A549 (cell line): ENCODE measurements around the gene GLIPR2. TPM values are rescaled to one million over a fixed set of nuclear protein-coding genes. Genes with fewer than 3 reads are reported as not detected.

Experiments
- ATAC-seq, 2 experiments: fragments of 200-7000 bp in 1 of 2; fragments of >200 bp in 1 of 2; cut with Nextera tagmentation in 1 of 2; cut with Tn5 transposase in 1 of 2; 3 replicates each; pipeline versions ENCODE4 v1.8.0 to v1.9.1; 2018 to 2020; ENCODE audit warnings: mild to moderate bottlenecking in 1 of 2, moderate library complexity in 1 of 2
- CTCF ChIA-PET: fragments of 300-600 bp; sonication (Branson Sonifier 250); formaldehyde crosslinking; extraction: SDS; loops from one replicate; lab custom pipeline; 2021; ENCODE audit warnings: antibody characterized with exemption, inconsistent platforms; lab: Yijun Ruan, JAX
- POLR2A ChIA-PET: fragments of 350-600 bp; formaldehyde crosslinking; extraction: SDS; loops from one replicate; lab custom pipeline; 2021; ENCODE audit warnings: antibody characterized with exemption, inconsistent platforms; lab: Yijun Ruan, JAX
- DNase-seq, 2 experiments: peaks; one replicate each; pipeline versions ENCODE4 v3.0.0 to v3.0.0-alpha.2; 2011 to 2016; ENCODE audit warnings: low read depth in 1 of 2, low spot score in 1 of 2
- FAIRE-seq: peaks from 2 replicates; lab custom pipeline; 2011; peaks lifted over from hg19 to GRCh38; lab: Jason Lieb, UNC
- H3K27ac ChIP-seq, 2 experiments: fragments of >200 bp; sonication (Bioruptor Twin); formaldehyde crosslinking; 3 replicates each; pipeline ENCODE4 v1.5.1; 2016 to 2017
- H3K4me1 ChIP-seq: fragments of >200 bp; sonication (Bioruptor Twin); formaldehyde crosslinking; 3 replicates; pipeline ENCODE4 v1.6.1; 2016
- H3K4me2 ChIP-seq: fragments of >200 bp; sonication (Bioruptor Twin); formaldehyde crosslinking; 3 replicates; pipeline ENCODE4 v1.6.1; 2016
- H3K4me3 ChIP-seq: fragments of >200 bp; sonication (Bioruptor Twin); formaldehyde crosslinking; 3 replicates; pipeline ENCODE4 v1.5.1; 2016
- H3K9me3 ChIP-seq: fragments of >200 bp; sonication (Bioruptor Twin); formaldehyde crosslinking; 3 replicates; pipeline ENCODE4 v1.6.1; 2016
- CBX8 ChIP-seq: fragments of 200-600 bp; sonication (generic); IDR thresholded peaks from 2 replicates; pipeline ENCODE4 v1.6.1; 2016
- CTCF ChIP-seq: fragments of >200 bp; sonication (Bioruptor Twin); formaldehyde crosslinking; IDR thresholded peaks from 3 replicates; pipeline ENCODE4 v1.5.1; 2016
- EHMT2 ChIP-seq: fragments of 200-600 bp; sonication (generic); IDR thresholded peaks from 2 replicates; pipeline ENCODE4 v1.6.1; 2016; ENCODE audit warnings: antibody characterized with exemption, low read depth, mild to moderate bottlenecking, moderate library complexity
- ELK1 ChIP-seq: fragments of 150-350 bp; IDR thresholded peaks from 2 replicates; pipeline ENCODE4 v1.6.1; 2014; ENCODE audit warnings: low read depth, mild to moderate bottlenecking, low read length
- ESRRA ChIP-seq: fragments of 150-350 bp; IDR thresholded peaks from 2 replicates; pipeline ENCODE4 v1.6.1; 2014; ENCODE audit warnings: mild to moderate bottlenecking, low read length, borderline replicate concordance
- HEYL ChIP-seq: fragments of 250-450 bp; sonication (Bioruptor Pico); IDR thresholded peaks from 2 replicates; pipeline ENCODE4 v1.8.0; 2021; ENCODE audit warnings: mild to moderate bottlenecking, moderate library complexity
- JUN ChIP-seq, 2 experiments: fragments of >200 bp; sonication (Bioruptor Twin); formaldehyde crosslinking; IDR thresholded peaks; 2 replicates in 1 of 2; 3 replicates in 1 of 2; pipeline ENCODE4 v1.6.1; 2016 to 2017
- JUNB ChIP-seq: fragments of >200 bp; sonication (Bioruptor Twin); formaldehyde crosslinking; IDR thresholded peaks from 2 replicates; pipeline ENCODE4 v1.6.1; 2016
- KDM5A ChIP-seq: fragments of 200-600 bp; sonication (generic); IDR thresholded peaks from 2 replicates; pipeline ENCODE4 v1.6.1; 2016; ENCODE audit warnings: antibody characterized with exemption, mild to moderate bottlenecking
- MAFK ChIP-seq: fragments of 450-650 bp; IDR thresholded peaks from 2 replicates; pipeline ENCODE4 v1.6.1; 2014; ENCODE audit not compliant: partially characterized antibody
- NR3C1 ChIP-seq: fragments of >200 bp; sonication (Bioruptor Twin); formaldehyde crosslinking; IDR thresholded peaks from 3 replicates; pipeline ENCODE4 v1.6.1; 2017
- PHF8 ChIP-seq: fragments of 200-600 bp; sonication (generic); IDR thresholded peaks from 2 replicates; pipeline ENCODE4 v1.6.1; 2016; ENCODE audit warnings: low read depth, mild to moderate bottlenecking, antibody characterized with exemption, moderate library complexity, borderline replicate concordance
- POLR2A ChIP-seq: IDR thresholded peaks from 2 replicates; pipeline ENCODE4 v1.6.1; 2012; ENCODE audit warnings: mild to moderate bottlenecking, low read length
- POLR2AphosphoS2 ChIP-seq: conservative IDR thresholded peaks from 2 replicates; pipeline ENCODE4 v1.6.1; 2012; ENCODE audit warnings: low read length, improper control_type of control experiment, inconsistent platforms
- RCOR1 ChIP-seq: fragments of 150-350 bp; IDR thresholded peaks from 2 replicates; pipeline ENCODE4 v1.6.1; 2014; ENCODE audit warnings: antibody characterized with exemption, low read length, low read depth
- RNF2 ChIP-seq: fragments of 200-600 bp; sonication (generic); IDR thresholded peaks from 2 replicates; pipeline ENCODE4 v1.6.1; 2016; ENCODE audit warnings: low read depth, mild to moderate bottlenecking, antibody characterized with exemption, moderate library complexity, borderline replicate concordance
- SMC3 ChIP-seq: fragments of >200 bp; sonication (Bioruptor Twin); formaldehyde crosslinking; IDR thresholded peaks from 3 replicates; pipeline ENCODE4 v1.6.1; 2018; ENCODE audit warnings: inconsistent platforms
- TFCP2L1 ChIP-seq: fragments of 250-450 bp; sonication (Bioruptor Pico); IDR thresholded peaks from 2 replicates; pipeline ENCODE4 v1.5.0; 2021; ENCODE audit warnings: mild to moderate bottlenecking
- TP53 ChIP-seq: fragments of 250-450 bp; sonication (Bioruptor Pico); IDR thresholded peaks from 2 replicates; pipeline ENCODE4 v1.5.0; 2021; ENCODE audit warnings: mild to moderate bottlenecking, moderate library complexity
- ZSCAN20 ChIP-seq: fragments of 250-450 bp; sonication (Bioruptor Pico); IDR thresholded peaks from 2 replicates; pipeline ENCODE4 v1.8.0; 2022; ENCODE audit warnings: mild to moderate bottlenecking, moderate library complexity
- WGBS: methylation state at CpG from one replicate; pipeline ENCODE4 v1.1.6; 2017; ENCODE audit errors: missing lambda C conversion rate; 5-methylcytosine and 5-hydroxymethylcytosine counted together
- polyA plus RNA-seq, 4 experiments: library from polyadenylated mRNA; depleted of rRNA in 3 of 4; stranded (reverse); fragments of >200 nt; fragmentation: RNase III in 1 of 4; extraction: RNeasy Plus Mini Kit Qiagen cat#74134 plus additional on column Dnase treatment in 1 of 4; gene quantifications; 2 replicates in 3 of 4; 3 replicates in 1 of 4; pipeline ENCODE4 v1.2.3, GENCODE V29; 2011 to 2017

The GLIPR2 gene
- polyA plus RNA-seq, 2 of the 4 experiments (the other 2 are of a cell fraction), result 9.0 to 16.0 TPM

GRCh38 chr9:36125062-36125855 is 11.3 kb upstream of the GLIPR2 start:
- DNase-seq, result no peak
- no peaks in the 10 kb centered on the region for H3K4me1 ChIP-seq
- H3K9me3 ChIP-seq, result no peaks in the 10 kb centered on the region
- ChIA-PET POLR2A (interaction anchor here (0.6 kb wide), 1 partner anchor 828 kb away, joined by 9 read pairs; no protein-coding TSS in a partner anchor), CTCF (interaction anchor here (0.6 to 2.9 kb wide), 13 partner anchors 8 to 171 kb away, joined by 3 to 14 read pairs (median 5); partner anchors contain the start of gene CLTA)
- ATAC-seq, result no peak
- no peak overlapping the region for H3K27ac ChIP-seq
- H3K4me3 ChIP-seq, result no peak overlapping the region
- TF ChIP-seq SMC3, result no peak
- no peak for TF ChIP-seq NR3C1
- TF ChIP-seq, all 56 proteins: peak for 0
- FAIRE-seq, result no peak
- H3K4me2 ChIP-seq, result no peak overlapping the region
- 64% methylated on average over 10 of the region's 10 CpGs for WGBS

- DNase-seq (no peak), ATAC-seq (peak; percentile 23 to 32; a peak in 2 of 6 replicates), FAIRE-seq (no peak)
- H3K4me1 ChIP-seq, result no peaks in the 10 kb centered on the region
- H3K4me2 ChIP-seq, result no peak overlapping the region
- no peak overlapping the region for H3K4me3 ChIP-seq
- TF ChIP-seq HEYL (CRISPR knock-in tag) (no peak), JUN (IDR thresholded peaks at IDR 0.05) (no peak), POLR2A (no peak), SMC3 (no peak), CBX8 (no peak), ZSCAN20 (CRISPR knock-in tag) (no peak), CTCF (no peak), ELK1 (no peak), KDM5A (no peak)
- no peaks in the 10 kb centered on the region for H3K9me3 ChIP-seq
- POLR2A ChIA-PET, result interaction anchor here (0.6 kb wide), 1 partner anchor 829 kb away, joined by 9 read pairs; no protein-coding TSS in a partner anchor
- 63% methylated on average over 6 of the region's 7 CpGs for WGBS
- H3K27ac ChIP-seq, result no peak overlapping the region
- CTCF ChIA-PET, result interaction anchor here (0.6 to 2.9 kb wide), 9 partner anchors 8 to 172 kb away, joined by 3 to 14 read pairs (median 5); partner anchors contain the start of gene CLTA
Measured at GRCh38 chr9:36126016-36126730, 10.4 kb upstream of the GLIPR2 start.

GRCh38 chr9:36127652-36128244 is 8.8 kb upstream of the GLIPR2 start:
- ATAC-seq, result peak in 1 of 2 experiments; percentile 15; a peak in 1 of 6 replicates
- 75% methylated on average over 5 of the region's 5 CpGs for WGBS
- DNase-seq, result no peak
- H3K4me1 ChIP-seq, result no peaks in the 10 kb centered on the region
- no peak for FAIRE-seq
- POLR2A ChIA-PET, result no interaction called here
- no peaks in the 10 kb centered on the region for H3K9me3 ChIP-seq
- TF ChIP-seq SMC3 (no peak), MAFK (no peak), ESRRA (no peak), RCOR1 (no peak), JUNB (no peak), TP53 (CRISPR knock-in tag) (no peak), RNF2 (no peak), EHMT2 (no peak), TFCP2L1 (CRISPR knock-in tag) (no peak), PHF8 (no peak), POLR2AphosphoS2 (no peak)
- no peak overlapping the region for H3K4me3 ChIP-seq
- H3K27ac ChIP-seq, result no peak overlapping the region
- H3K4me2 ChIP-seq, result no peak overlapping the region
- CTCF ChIA-PET, result interaction anchor here (0.7 to 1.6 kb wide), 4 partner anchors 10 to 39 kb away, joined by 3 to 4 read pairs (median 3); no protein-coding TSS in a partner anchor
